Uterus (tissue), 4 donors: ENCODE results near the gene TOM1. TPM values are rescaled to one million over a fixed set of nuclear protein-coding genes. Genes with fewer than 3 reads are reported as not detected.
A peak's percentile ranks its signal among the peaks of the same experiment; 100 is the strongest.
"Not testable (repeated sequence)": the region's sequence is repeated elsewhere in the genome, so short reads cannot be mapped to it uniquely, and the experiment has no call there.

Experiments
- DNase-seq, 2 donors: peaks; one replicate each; pipeline ENCODE4 v3.0.0-alpha.2; 2019 to 2020
- H3K27ac ChIP-seq, 2 donors: fragments of 200-600 bp; sonication (generic); 1 replicate in 1 of 2; 2 replicates in 1 of 2; pipeline ENCODE4 v1.5.1; 2016 to 2018
- H3K27me3 ChIP-seq, 2 donors: fragments of 200-600 bp; sonication (generic); one replicate each; pipeline ENCODE4 v1.5.1; 2018 to 2019; ENCODE audit warnings: control low read depth in 1 of 2
- H3K36me3 ChIP-seq, 2 donors: fragments of 200-600 bp; sonication (generic); one replicate each; pipeline ENCODE4 v1.5.1; 2019; ENCODE audit warnings: control low read depth in 1 of 2
- H3K4me1 ChIP-seq, 2 donors: fragments of 200-600 bp; sonication (generic); one replicate each; pipeline ENCODE4 v1.5.1; 2018 to 2019; ENCODE audit warnings: control low read depth in 1 of 2
- H3K4me3 ChIP-seq, 2 donors: fragments of 200-600 bp; sonication (generic); 1 replicate in 1 of 2; 2 replicates in 1 of 2; pipeline ENCODE4 v1.5.1; 2018 to 2019; ENCODE audit warnings: mild to moderate bottlenecking in 1 of 2
- H3K9me3 ChIP-seq, 2 donors: fragments of 200-600 bp; sonication (generic); one replicate each; pipeline ENCODE4 v1.5.1; 2019; ENCODE audit warnings: control low read depth in 1 of 2
- POLR2A ChIP-seq, 2 donors: fragments of 450-650 bp; IDR thresholded peaks; one replicate each; pipeline ENCODE4 v1.6.1; 2016; ENCODE audit warnings: antibody characterized with exemption in 2 of 2, mild to moderate bottlenecking in 1 of 2, moderate library complexity in 1 of 2
- intact Hi-C: fragments of 100-400 bp; cut with DNase I; formaldehyde crosslinking; loops from one replicate; pipeline ENCODE4 v1.15.1; 2023; ENCODE audit warnings: low total_unique reads
- total RNA-seq, 4 donors: library from RNA; depleted of rRNA in 3 of 4; stranded (reverse); fragments of >200 nt in 3 of 4; gene quantifications; one replicate each; pipeline versions ENCODE4 v1.1.0 to v1.2.4, GENCODE V29; 2014 to 2023
- TF ChIP-seq, protein P1 (sequence below), 4 experiments: fragments of 200-600 bp in 2 of 4; fragments of 450-650 bp in 2 of 4; sonication (generic) in 2 of 4; IDR thresholded peaks; one replicate each; pipeline ENCODE4 v1.5.1; 2016 to 2019; ENCODE audit warnings: antibody characterized with exemption in 4 of 4, mild to moderate bottlenecking in 2 of 4, moderate library complexity in 1 of 4
- donor health status: DM: yes; HTN: yes; CAD: no.

Gene TOM1
- total RNA-seq, 4 donors from 2014 or later: 21.3 to 66.7 (median 52.5) TPM

DNA sequence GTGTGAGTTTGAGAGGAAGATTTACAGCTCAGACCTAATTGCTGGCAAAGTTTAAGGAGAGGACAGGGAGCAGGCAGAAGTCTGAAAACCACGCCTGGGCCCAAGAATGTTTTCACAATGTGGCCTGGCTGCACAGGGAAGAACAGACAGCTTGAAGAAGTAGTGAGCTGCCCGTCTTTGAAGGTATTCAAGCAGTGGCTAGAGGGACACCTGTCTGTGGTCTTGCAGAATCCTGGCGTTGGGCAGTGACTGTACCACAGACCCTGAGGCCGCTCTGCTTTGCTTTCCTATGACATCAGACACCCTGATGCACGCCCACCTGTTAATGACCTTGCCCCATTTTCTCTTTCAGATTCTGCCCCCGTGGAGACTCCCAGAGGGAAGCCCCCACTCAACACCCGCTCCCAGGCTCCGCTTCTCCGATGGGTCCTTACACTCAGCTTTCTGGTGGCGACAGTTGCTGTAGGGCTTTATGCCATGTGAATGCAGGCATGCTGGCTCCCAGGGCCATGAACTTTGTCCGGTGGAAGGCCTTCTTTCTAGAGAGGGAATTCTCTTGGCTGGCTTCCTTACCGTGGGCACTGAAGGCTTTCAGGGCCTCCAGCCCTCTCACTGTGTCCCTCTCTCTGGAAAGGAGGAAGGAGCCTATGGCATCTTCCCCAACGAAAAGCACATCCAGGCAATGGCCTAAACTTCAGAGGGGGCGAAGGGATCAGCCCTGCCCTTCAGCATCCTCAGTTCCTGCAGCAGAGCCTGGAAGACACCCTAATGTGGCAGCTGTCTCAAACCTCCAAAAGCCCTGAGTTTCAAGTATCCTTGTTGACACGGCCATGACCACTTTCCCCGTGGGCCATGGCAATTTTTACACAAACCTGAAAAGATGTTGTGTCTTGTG lies 93.7 kb downstream of the TOM1 start:
- H3K4me1 ChIP-seq: peaks cover 0 to 13% of the 10 kb centered on the region in 2 donors
- no peaks in the 10 kb centered on the region for H3K27me3 ChIP-seq
- DNase-seq: no peak
- intact Hi-C loops: no loop called here
- no peaks in the 10 kb centered on the region for H3K36me3 ChIP-seq
- H3K4me3 ChIP-seq: no peak overlapping the region
- H3K9me3 ChIP-seq: no peaks in the 10 kb centered on the region
- no peak for TF ChIP-seq POLR2A (IDR thresholded peaks at IDR 0.05)
- TF ChIP-seq, protein P1, sequence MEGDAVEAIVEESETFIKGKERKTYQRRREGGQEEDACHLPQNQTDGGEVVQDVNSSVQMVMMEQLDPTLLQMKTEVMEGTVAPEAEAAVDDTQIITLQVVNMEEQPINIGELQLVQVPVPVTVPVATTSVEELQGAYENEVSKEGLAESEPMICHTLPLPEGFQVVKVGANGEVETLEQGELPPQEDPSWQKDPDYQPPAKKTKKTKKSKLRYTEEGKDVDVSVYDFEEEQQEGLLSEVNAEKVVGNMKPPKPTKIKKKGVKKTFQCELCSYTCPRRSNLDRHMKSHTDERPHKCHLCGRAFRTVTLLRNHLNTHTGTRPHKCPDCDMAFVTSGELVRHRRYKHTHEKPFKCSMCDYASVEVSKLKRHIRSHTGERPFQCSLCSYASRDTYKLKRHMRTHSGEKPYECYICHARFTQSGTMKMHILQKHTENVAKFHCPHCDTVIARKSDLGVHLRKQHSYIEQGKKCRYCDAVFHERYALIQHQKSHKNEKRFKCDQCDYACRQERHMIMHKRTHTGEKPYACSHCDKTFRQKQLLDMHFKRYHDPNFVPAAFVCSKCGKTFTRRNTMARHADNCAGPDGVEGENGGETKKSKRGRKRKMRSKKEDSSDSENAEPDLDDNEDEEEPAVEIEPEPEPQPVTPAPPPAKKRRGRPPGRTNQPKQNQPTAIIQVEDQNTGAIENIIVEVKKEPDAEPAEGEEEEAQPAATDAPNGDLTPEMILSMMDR (IDR thresholded peaks at IDR 0.05): no peak
- peak overlapping the region; percentile 67 to 90 for H3K27ac ChIP-seq

DNA sequence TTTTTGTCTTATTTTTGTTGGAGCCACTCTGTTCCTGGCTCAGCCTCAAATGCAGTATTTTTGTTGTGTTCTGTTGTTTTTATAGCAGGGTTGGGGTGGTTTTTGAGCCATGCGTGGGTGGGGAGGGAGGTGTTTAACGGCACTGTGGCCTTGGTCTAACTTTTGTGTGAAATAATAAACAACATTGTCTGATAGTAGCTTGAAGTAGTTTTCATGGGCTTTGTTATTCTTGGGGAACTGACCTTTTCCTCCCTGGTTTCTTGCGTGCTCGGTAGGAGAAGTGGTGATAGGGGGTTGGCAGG lies 94.3 kb downstream of the TOM1 start:
- H3K27ac ChIP-seq: peak overlapping the region; percentile 67 to 90
- peaks cover 0 to 13% of the 10 kb centered on the region in 2 donors for H3K4me1 ChIP-seq
- no peak for TF ChIP-seq POLR2A (IDR thresholded peaks at IDR 0.05)
- TF ChIP-seq, protein P1 (IDR thresholded peaks at IDR 0.05): no peak

DNA sequence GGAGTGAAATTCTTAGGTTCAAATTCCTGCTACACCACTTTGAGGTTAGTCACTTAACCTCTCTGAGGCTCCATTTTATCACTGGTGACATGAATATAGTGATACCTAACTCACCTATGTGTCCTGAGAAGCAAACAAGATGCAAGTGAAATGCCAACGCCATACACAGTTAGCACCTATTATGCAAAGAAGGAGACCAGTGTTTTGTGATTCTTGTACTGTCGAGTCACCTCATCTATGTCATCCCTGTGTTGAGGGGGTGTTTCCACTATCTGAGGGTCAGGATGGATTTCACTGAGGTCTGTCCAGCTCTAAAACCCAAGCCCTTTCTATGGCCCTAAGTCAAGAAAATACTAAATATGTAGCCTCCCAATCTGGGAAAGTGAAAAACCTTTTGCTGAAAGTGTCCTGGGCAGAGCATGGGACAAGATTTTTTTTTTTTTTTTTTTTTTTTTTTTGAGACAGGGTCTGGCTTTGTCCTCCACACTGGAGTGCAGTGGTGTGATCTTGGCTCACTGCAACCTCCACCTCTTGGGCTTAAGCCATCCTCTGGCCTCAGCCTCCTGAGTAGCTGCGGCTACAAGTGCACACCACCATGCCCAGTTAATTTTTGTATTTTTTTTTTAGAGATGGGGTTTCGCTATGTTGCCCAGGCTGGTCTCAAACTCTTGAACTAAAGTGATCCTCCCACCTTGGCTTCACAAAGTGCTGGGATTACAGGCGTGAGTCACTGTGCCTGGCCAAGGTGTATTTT lies 95.3 kb downstream of the TOM1 start:
- peak overlapping the region; percentile 67 to 90 for H3K27ac ChIP-seq
- H3K36me3 ChIP-seq: no peaks in the 10 kb centered on the region
- no peak for DNase-seq
- H3K27me3 ChIP-seq: no peaks in the 10 kb centered on the region
- peaks cover 0 to 13% of the 10 kb centered on the region in 2 donors for H3K4me1 ChIP-seq
- intact Hi-C loops: no loop called here
- TF ChIP-seq POLR2A (IDR thresholded peaks at IDR 0.05): no peak
- TF ChIP-seq, protein P1 (IDR thresholded peaks at IDR 0.05): no peak
- no peaks in the 10 kb centered on the region for H3K9me3 ChIP-seq
- no peak overlapping the region for H3K4me3 ChIP-seq

More for the DNA sequence above, 94.3 kb downstream of the TOM1 start:
- Histone ChIP-seq H3K9me3 (no peaks in the 10 kb centered on the region), H3K4me3 (no peak overlapping the region), H3K27me3 (no peaks in the 10 kb centered on the region), H3K36me3 (no peaks in the 10 kb centered on the region)
- intact Hi-C loops: no loop called here
- peak in 1 of 2 donors; percentile 62 for DNase-seq

DNA sequence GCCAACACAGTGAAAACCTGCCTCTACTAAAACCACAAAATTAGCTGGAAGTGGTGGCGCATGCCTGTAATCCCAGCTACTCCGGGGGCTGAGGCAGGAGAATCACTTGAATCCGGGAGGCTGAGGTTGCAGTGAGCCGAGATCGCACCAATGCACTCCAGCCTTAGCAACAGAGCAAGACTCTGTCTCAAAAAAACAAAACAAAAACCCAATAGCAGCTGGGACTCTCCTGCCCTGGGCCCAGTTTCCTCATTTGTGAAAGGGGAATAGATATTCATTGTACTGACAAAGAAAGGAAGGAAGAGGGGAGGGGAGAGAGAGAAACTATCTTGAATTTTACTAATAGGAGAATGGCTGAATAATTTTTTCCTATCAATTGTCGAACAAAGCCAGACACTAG lies 96.9 kb downstream of the TOM1 start:
- H3K4me1 ChIP-seq: peaks cover 0 to 19% of the 10 kb centered on the region in 2 donors
- H3K4me3 ChIP-seq, H3K36me3 ChIP-seq, DNase-seq, H3K27me3 ChIP-seq, intact Hi-C loops, H3K9me3 ChIP-seq: not testable (repeated sequence)
- H3K27ac ChIP-seq: peak overlapping the region; percentile 7 to 44

GRCh38 chr22:35397095-35397904 lies 97.6 kb downstream of the TOM1 start:
- no peak for DNase-seq
- H3K36me3 ChIP-seq: no peaks in the 10 kb centered on the region
- no peaks in the 10 kb centered on the region for H3K27me3 ChIP-seq
- TF ChIP-seq, protein P1 (IDR thresholded peaks at IDR 0.05): no peak
- TF ChIP-seq POLR2A (IDR thresholded peaks at IDR 0.05): no peak
- peak overlapping the region; percentile 44 to 68 for H3K27ac ChIP-seq
- H3K4me1 ChIP-seq: peaks cover 0 to 19% of the 10 kb centered on the region in 2 donors
- H3K4me3 ChIP-seq: no peak overlapping the region
- no peaks in the 10 kb centered on the region for H3K9me3 ChIP-seq
- intact Hi-C loops: no loop called here
